Endothelial cell of umbilical vein (primary cell): ENCODE measurements around the gene PDLIM1. TPM values are rescaled to one million over a fixed set of nuclear protein-coding genes. Genes with fewer than 3 reads are reported as not detected.

Experiments
- BruUV-seq: library from RNA; stranded (reverse); fragments of 400-500 nt; replicated peaks from 2 replicates; lab custom pipeline; 2021; lab: Mats Ljungman, UMichigan
- CTCF ChIA-PET: fragments of 300-600, 350-600 bp; sonication (Branson Sonifier 250); formaldehyde crosslinking; loops from one replicate; lab custom pipeline; 2021; ENCODE audit warnings: antibody characterized with exemption, inconsistent platforms; lab: Charles Lee
- POLR2A ChIA-PET: fragments of 300-600, 350-600 bp; sonication (Branson Sonifier 250); formaldehyde crosslinking; loops from one replicate; lab custom pipeline; 2021; ENCODE audit warnings: antibody characterized with exemption, inconsistent platforms; lab: Charles Lee
- DNase-seq: peaks from one replicate; pipeline ENCODE4 v3.0.0-alpha.2; 2011; ENCODE audit warnings: low read depth, low spot score
- FAIRE-seq: peaks from 2 replicates; lab custom pipeline; 2011; peaks lifted over from hg19 to GRCh38; lab: Jason Lieb, UNC
- H2AFZ ChIP-seq: 2 replicates; pipeline ENCODE4 v1.6.0; 2012; ENCODE audit warnings: low read depth, low read length, control low read depth, inconsistent platforms
- H3K27ac ChIP-seq: 2 replicates; pipeline ENCODE4 v1.5.1; 2011; ENCODE audit warnings: low read depth, mild to moderate bottlenecking, control low read depth, low read length, moderate library complexity; ENCODE audit not compliant: insufficient read depth
- H3K27me3 ChIP-seq, 2 experiments: 2 replicates each; pipeline versions ENCODE4 v1.6.0 to v1.6.1; 2011; ENCODE audit warnings: low read length in 2 of 2, mixed read lengths in 1 of 2; ENCODE audit not compliant: control insufficient read depth in 2 of 2, insufficient read depth in 2 of 2
- H3K36me3 ChIP-seq, 2 experiments: 2 replicates in 1 of 2; 3 replicates in 1 of 2; pipeline ENCODE4 v1.5.1; 2011; ENCODE audit warnings: low read length in 2 of 2, mild to moderate bottlenecking in 1 of 2, moderate library complexity in 1 of 2; ENCODE audit not compliant: control insufficient read depth in 2 of 2, insufficient read depth in 2 of 2; ENCODE audit errors: extremely low read depth in 1 of 2
- H3K4me1 ChIP-seq: 3 replicates; pipeline ENCODE4 v1.5.1; 2011; ENCODE audit warnings: mild to moderate bottlenecking, low read length; ENCODE audit not compliant: control insufficient read depth, insufficient read depth; ENCODE audit errors: extremely low read depth
- H3K4me2 ChIP-seq: 2 replicates; pipeline ENCODE4 v1.6.1; 2011; ENCODE audit warnings: low read length, control low read depth, mixed read lengths; ENCODE audit not compliant: insufficient read depth
- H3K4me3 ChIP-seq, 3 experiments: fragments of 200-600 bp in 1 of 3; sonication (generic), shearing (Covaris generic) in 1 of 3; replicated peaks in 1 of 3; 2 replicates each; pipeline ENCODE4 v1.5.1; 2011 to 2016; ENCODE audit warnings: control low read depth in 3 of 3, low read length in 3 of 3, mild to moderate bottlenecking in 2 of 3, inconsistent platforms in 1 of 3, low read depth in 1 of 3, moderate library complexity in 1 of 3; ENCODE audit not compliant: insufficient read depth in 1 of 3
- H3K79me2 ChIP-seq: 2 replicates; pipeline ENCODE4 v1.6.0; 2012; ENCODE audit warnings: low read length, inconsistent platforms; ENCODE audit not compliant: control insufficient read depth, insufficient read depth
- H3K9ac ChIP-seq: replicated peaks from 2 replicates; pipeline ENCODE3; 2011; ENCODE audit warnings: low read length, control low read depth; ENCODE audit not compliant: insufficient read depth; ENCODE audit errors: extremely low read depth
- H3K9me1 ChIP-seq: replicated peaks from 3 replicates; pipeline ENCODE4 v1.6.0; 2011; ENCODE audit warnings: mild to moderate bottlenecking, low read length; ENCODE audit not compliant: control insufficient read depth, insufficient read depth; ENCODE audit errors: extremely low read depth
- H3K9me3 ChIP-seq: replicated peaks from 2 replicates; pipeline ENCODE4 v1.5.1; 2012; ENCODE audit warnings: low read length, inconsistent platforms; ENCODE audit not compliant: control insufficient read depth, insufficient read depth
- H4K20me1 ChIP-seq: replicated peaks from 2 replicates; pipeline ENCODE3; 2011; ENCODE audit warnings: mild to moderate bottlenecking, low read length; ENCODE audit not compliant: control insufficient read depth, insufficient read depth; ENCODE audit errors: extremely low read depth
- CTCF ChIP-seq, 2 donors: IDR thresholded peaks; 1 replicate in 1 of 2; 2 replicates in 1 of 2; pipeline ENCODE4 v1.5.1; 2011; ENCODE audit warnings: low read length in 2 of 2, mild to moderate bottlenecking in 2 of 2, moderate library complexity in 2 of 2, control low read depth in 1 of 2, inconsistent platforms in 1 of 2, low read depth in 1 of 2; ENCODE audit not compliant: insufficient read depth in 1 of 2; ENCODE audit errors: extremely low read depth in 1 of 2
- EZH2 ChIP-seq: IDR thresholded peaks from 2 replicates; pipeline ENCODE4 v1.6.1; 2012; ENCODE audit warnings: borderline replicate concordance, low read depth, mild to moderate bottlenecking, moderate library complexity, low read length, inconsistent platforms; ENCODE audit not compliant: severe bottlenecking
- FOS ChIP-seq: IDR thresholded peaks from 2 replicates; pipeline ENCODE4 v1.6.1; 2011; ENCODE audit warnings: mild to moderate bottlenecking, low read length, moderate library complexity, borderline replicate concordance; ENCODE audit not compliant: insufficient read depth
- GATA2 ChIP-seq: IDR thresholded peaks from 2 replicates; pipeline ENCODE4 v1.7.0; 2011; ENCODE audit warnings: low read depth, mild to moderate bottlenecking, moderate library complexity, mixed read lengths, low read length; ENCODE audit not compliant: insufficient read length, insufficient read depth
- JUN ChIP-seq: IDR thresholded peaks from 2 replicates; pipeline ENCODE4 v1.6.1; 2011; ENCODE audit warnings: borderline replicate concordance, low read depth; ENCODE audit not compliant: insufficient read length, insufficient read depth
- MAX ChIP-seq: IDR thresholded peaks from 2 replicates; pipeline ENCODE4 v1.6.1; 2011; ENCODE audit not compliant: insufficient read depth, insufficient read length
- MYC ChIP-seq: IDR thresholded peaks from one replicate; pipeline ENCODE4 v1.6.1; 2011; ENCODE audit warnings: mild to moderate bottlenecking, low read depth, low read length
- POLR2A ChIP-seq: IDR thresholded peaks from 2 replicates; pipeline ENCODE4 v1.6.1; 2012; ENCODE audit warnings: low read depth, mild to moderate bottlenecking, control low read depth, low read length
- POLR2AphosphoS5 ChIP-seq: IDR thresholded peaks from 2 replicates; pipeline ENCODE4 v1.6.1; 2012; ENCODE audit warnings: low read depth, mild to moderate bottlenecking, control low read depth, low read length, moderate library complexity; ENCODE audit not compliant: insufficient read depth
- dilution Hi-C: fragments of 300-500 bp; cut with MboI; formaldehyde crosslinking; loops from one replicate; pipeline ENCODE4 v1.15.0; 2019; ENCODE audit warnings: low sequenced_read_pairs; ENCODE audit not compliant: extremely low pct_ligation_motif_present
- intact Hi-C: fragments of 100-400 bp; cut with micrococcal nuclease; formaldehyde crosslinking; loops from one replicate; pipeline ENCODE4 v1.10.0; 2022
- polyA plus RNA-seq, 4 experiments: library from polyadenylated mRNA; depleted of rRNA in 3 of 4; stranded (reverse) in 3 of 4; unstranded in 1 of 4; fragments of >200 nt; gene quantifications; 2 replicates each; pipeline versions ENCODE4 v1.2.1 to v1.2.3, GENCODE V29; 2011 to 2012; ENCODE audit warnings: missing spikeins in 1 of 4
- total RNA-seq: library from RNA; stranded (reverse); gene quantifications from 2 replicates; pipeline ENCODE4 v1.2.3, GENCODE V29; 2021

PDLIM1 gene
- total and polyA plus RNA-seq, 2 donors (not counting 3 experiments of a cell fraction or from before 2014, with no cell fraction given), result 91.1 to 122 TPM

- intact Hi-C loops (loop anchor here (10.0 kb wide), 1 partner anchor 283 kb away; no protein-coding TSS in a partner anchor), dilution Hi-C loops (no loop called here)
- Histone ChIP-seq H3K27me3 (no peaks in the 10 kb centered on the region), H3K4me1 (peaks cover 12% of the 10 kb centered on the region), H3K79me2 (no peaks in the 10 kb centered on the region), H2AFZ (no peak overlapping the region), H4K20me1 (no peaks in the 10 kb centered on the region), H3K9ac (no peak overlapping the region), H3K4me2 (no peak overlapping the region), H3K36me3 (peaks cover 2 to 14% of the 10 kb centered on the region in 2 experiments), H3K9me1 (no peaks in the 10 kb centered on the region), H3K4me3 (no peak overlapping the region), H3K27ac (no peak overlapping the region), H3K9me3 (no peaks in the 10 kb centered on the region)
- no peak for TF ChIP-seq JUN
- TF ChIP-seq MAX, result no peak
- no peak for TF ChIP-seq CTCF (IDR thresholded peaks at IDR 0.05; ENCODE audit: extremely low read depth in 1 of 2, insufficient read depth in 1 of 2, low read depth in 1 of 2, low read length in 2 of 2)
- no peak for TF ChIP-seq GATA2
- TF ChIP-seq POLR2AphosphoS5, result no peak
- TF ChIP-seq MYC, result no peak
- TF ChIP-seq EZH2, result no peak
- TF ChIP-seq FOS, result no peak
- no peak for TF ChIP-seq POLR2A
- BruUV-seq, result no TSS peak
- ChIA-PET CTCF (interaction anchor here (0.8 to 8.3 kb wide), 32 partner anchors 10 to 354 kb away, joined by 3 to 492 read pairs (median 6); no protein-coding TSS in a partner anchor), POLR2A (interaction anchor here (1.7 kb wide), 1 partner anchor 116 kb away, joined by 4 read pairs; no protein-coding TSS in a partner anchor)
- FAIRE-seq (no peak), DNase-seq (no peak)
Measured at GRCh38 chr10:95247200-95247880, 43.5 kb downstream of the PDLIM1 start.
